Thyroid gland (tissue), 4 donors: ENCODE data around the gene PTAFR. TPM values are rescaled to one million over a fixed set of nuclear protein-coding genes. Genes with fewer than 3 reads are reported as not detected.

Source experiments
- DNase-seq, 2 donors: peaks; one replicate each; pipeline ENCODE4 v3.0.0-alpha.2; 2019
- H3K27ac ChIP-seq, 3 donors: fragments of 200-600 bp; sonication (generic); 1 replicate in 2 of 3; 2 replicates in 1 of 3; pipeline ENCODE4 v1.5.1; 2016 to 2019; ENCODE audit warnings: mild to moderate bottlenecking in 1 of 3, moderate library complexity in 1 of 3
- H3K27me3 ChIP-seq: fragments of 200-600 bp; sonication (generic); one replicate; pipeline ENCODE4 v1.5.1; 2019
- H3K36me3 ChIP-seq, 2 donors: fragments of 200-600 bp; sonication (generic); one replicate each; pipeline ENCODE4 v1.5.1; 2016 to 2019
- H3K4me1 ChIP-seq, 2 donors: fragments of 200-600 bp; sonication (generic); one replicate each; pipeline ENCODE4 v1.5.1; 2017 to 2019
- H3K4me3 ChIP-seq, 3 donors: fragments of 200-600 bp; sonication (generic); replicated peaks in 1 of 3; 1 replicate in 2 of 3; 2 replicates in 1 of 3; pipeline ENCODE4 v1.5.1; 2016; ENCODE audit warnings: mild to moderate bottlenecking in 1 of 3
- H3K9me3 ChIP-seq: fragments of 200-600 bp; sonication (generic); one replicate; pipeline ENCODE4 v1.5.1; 2017
- POLR2A ChIP-seq, 2 donors: fragments of 450-650 bp; IDR thresholded peaks; one replicate each; pipeline ENCODE4 v1.6.1; 2017; ENCODE audit warnings: antibody characterized with exemption in 2 of 2, mild to moderate bottlenecking in 2 of 2, moderate library complexity in 1 of 2
- WGBS, 2 donors: methylation state at CpG; one replicate each; pipeline ENCODE4 v1.1.5; 2017; 5-methylcytosine and 5-hydroxymethylcytosine counted together
- intact Hi-C: fragments of 100-400 bp; cut with DNase I; formaldehyde crosslinking; loops from one replicate; pipeline ENCODE4 v1.15.1; 2023
- total RNA-seq, 4 donors: library from RNA; depleted of rRNA; stranded (reverse); fragments of >200 nt; gene quantifications; one replicate each; pipeline ENCODE4 v1.2.3, GENCODE V29; 2016
- TF ChIP-seq, protein P1 (sequence below), 6 experiments: fragments of 200-600 bp in 3 of 6; fragments of 450-650 bp in 3 of 6; sonication (generic) in 3 of 6; IDR thresholded peaks; one replicate each; pipeline ENCODE4 v1.5.1; 2016 to 2019; ENCODE audit warnings: antibody characterized with exemption in 6 of 6, mild to moderate bottlenecking in 2 of 6, inconsistent platforms in 1 of 6, moderate library complexity in 1 of 6

The PTAFR gene
- total RNA-seq, 4 donors from 2014 or later: 1.4 to 2.0 (median 1.6) TPM

GRCh38 chr1:28119556-28119955 is 56.9 kb downstream of the PTAFR start:
- intact Hi-C loops: no loop called here
- Histone ChIP-seq H3K4me1 (peaks cover 17 to 18% of the 10 kb centered on the region in 2 donors), H3K27ac (no peak overlapping the region), H3K9me3 (no peaks in the 10 kb centered on the region), H3K4me3 (no peak overlapping the region), H3K36me3 (no peaks in the 10 kb centered on the region), H3K27me3 (no peaks in the 10 kb centered on the region)
- WGBS, 2 donors: 96 to 97% methylated on average over 8 of the region's 8 CpGs
- TF ChIP-seq POLR2A (IDR thresholded peaks at IDR 0.05): no peak
- TF ChIP-seq, protein P1, sequence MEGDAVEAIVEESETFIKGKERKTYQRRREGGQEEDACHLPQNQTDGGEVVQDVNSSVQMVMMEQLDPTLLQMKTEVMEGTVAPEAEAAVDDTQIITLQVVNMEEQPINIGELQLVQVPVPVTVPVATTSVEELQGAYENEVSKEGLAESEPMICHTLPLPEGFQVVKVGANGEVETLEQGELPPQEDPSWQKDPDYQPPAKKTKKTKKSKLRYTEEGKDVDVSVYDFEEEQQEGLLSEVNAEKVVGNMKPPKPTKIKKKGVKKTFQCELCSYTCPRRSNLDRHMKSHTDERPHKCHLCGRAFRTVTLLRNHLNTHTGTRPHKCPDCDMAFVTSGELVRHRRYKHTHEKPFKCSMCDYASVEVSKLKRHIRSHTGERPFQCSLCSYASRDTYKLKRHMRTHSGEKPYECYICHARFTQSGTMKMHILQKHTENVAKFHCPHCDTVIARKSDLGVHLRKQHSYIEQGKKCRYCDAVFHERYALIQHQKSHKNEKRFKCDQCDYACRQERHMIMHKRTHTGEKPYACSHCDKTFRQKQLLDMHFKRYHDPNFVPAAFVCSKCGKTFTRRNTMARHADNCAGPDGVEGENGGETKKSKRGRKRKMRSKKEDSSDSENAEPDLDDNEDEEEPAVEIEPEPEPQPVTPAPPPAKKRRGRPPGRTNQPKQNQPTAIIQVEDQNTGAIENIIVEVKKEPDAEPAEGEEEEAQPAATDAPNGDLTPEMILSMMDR (IDR thresholded peaks at IDR 0.05): no peak
- DNase-seq: no peak

DNA sequence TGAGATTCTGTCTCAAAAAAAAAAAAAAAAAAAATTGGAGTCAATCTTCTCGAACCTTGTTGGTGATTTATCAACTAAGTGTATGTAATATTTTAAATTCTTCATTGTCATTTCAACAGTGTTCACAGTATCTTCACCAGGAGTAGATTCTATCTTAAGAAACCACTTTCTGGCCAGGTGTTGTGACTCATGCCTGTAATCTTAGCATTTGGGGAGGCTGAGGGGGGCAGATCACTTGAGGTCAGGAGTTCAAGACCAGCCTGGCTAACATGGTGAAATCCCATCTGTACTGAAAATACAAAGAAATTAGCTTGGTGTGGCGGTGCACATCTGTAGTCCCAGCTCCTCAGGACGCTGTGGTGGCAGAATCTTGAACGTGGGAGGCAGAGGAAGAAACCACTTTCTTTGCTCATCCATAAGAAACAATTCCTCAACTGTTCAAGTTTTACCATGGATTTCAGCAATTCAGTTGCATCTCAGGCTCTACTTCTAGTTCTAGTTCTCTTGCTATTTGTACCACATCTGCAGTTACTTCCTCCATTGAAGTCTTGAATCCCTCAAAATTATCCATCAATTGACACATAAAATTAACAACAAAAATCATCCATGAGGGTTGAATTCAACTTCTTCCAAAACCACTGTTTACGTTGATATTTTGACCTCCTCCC is 57.7 kb downstream of the PTAFR start:
- H3K4me1 ChIP-seq: peaks cover 17 to 18% of the 10 kb centered on the region in 2 donors
- TF ChIP-seq POLR2A (IDR thresholded peaks at IDR 0.05): no peak
- TF ChIP-seq, protein P1 (IDR thresholded peaks at IDR 0.05): no peak
- no peak overlapping the region for H3K27ac ChIP-seq
- 85 to 95% methylated on average over 5 of the region's 5 CpGs for WGBS, 2 donors
- intact Hi-C loops: no loop called here
- no peaks in the 10 kb centered on the region for H3K36me3 ChIP-seq
- H3K27me3 ChIP-seq: no peaks in the 10 kb centered on the region
- H3K4me3 ChIP-seq: no peak overlapping the region
- no peak for DNase-seq
- H3K9me3 ChIP-seq: no peaks in the 10 kb centered on the region

DNA sequence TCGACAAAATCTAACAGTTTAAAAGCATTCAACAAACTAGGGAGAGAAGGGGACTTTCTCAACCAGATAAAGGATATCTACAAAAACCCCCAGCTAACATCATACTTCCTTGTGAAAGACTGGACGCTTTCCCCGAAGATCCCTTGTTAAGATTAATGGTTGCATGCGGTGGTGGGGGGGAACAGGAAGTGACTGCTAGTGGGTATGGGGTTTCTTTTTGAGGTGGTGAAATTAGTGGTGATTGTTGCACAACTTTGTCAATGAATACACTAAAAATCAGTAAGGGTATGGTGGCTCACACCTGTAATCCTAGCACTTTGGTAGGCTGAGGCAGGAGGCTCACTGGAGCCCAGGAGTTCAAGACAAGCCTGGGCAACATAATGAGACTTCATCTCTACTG is 61.2 kb downstream of the PTAFR start:
- Histone ChIP-seq H3K27me3 (no peaks in the 10 kb centered on the region), H3K36me3 (no peaks in the 10 kb centered on the region), H3K9me3 (no peaks in the 10 kb centered on the region), H3K27ac (no peak overlapping the region), H3K4me3 (no peak overlapping the region), H3K4me1 (no peaks in the 10 kb centered on the region)
- TF ChIP-seq, protein P1 (IDR thresholded peaks at IDR 0.05): no peak
- TF ChIP-seq POLR2A (IDR thresholded peaks at IDR 0.05): no peak
- intact Hi-C loops: no loop called here
- 70 to 75% methylated on average over 4 of the region's 4 CpGs for WGBS, 2 donors
- DNase-seq: no peak

GRCh38 chr1:28114844-28115243 is 61.6 kb downstream of the PTAFR start:
- whole genome bisulfite sequencing, 2 donors: 81 to 88% methylated on average over 2 of the region's 2 CpGs
- no peak overlapping the region for H3K27ac ChIP-seq

GRCh38 chr1:28113242-28113572 is 63.3 kb downstream of the PTAFR start:
- Histone ChIP-seq H3K27ac (no peak overlapping the region), H3K9me3 (no peaks in the 10 kb centered on the region), H3K27me3 (no peaks in the 10 kb centered on the region), H3K4me3 (no peak overlapping the region), H3K4me1 (no peaks in the 10 kb centered on the region), H3K36me3 (no peaks in the 10 kb centered on the region)
- no peak for TF ChIP-seq POLR2A (IDR thresholded peaks at IDR 0.05)
- TF ChIP-seq, protein P1 (IDR thresholded peaks at IDR 0.05): no peak
- intact Hi-C loops: no loop called here
- WGBS, 2 donors: 82 to 89% methylated on average over 3 of the region's 3 CpGs
- DNase-seq: no peak

More at GRCh38 chr1:28114844-28115243, 61.6 kb downstream of the PTAFR start:
- Histone ChIP-seq H3K27me3 (no peaks in the 10 kb centered on the region), H3K36me3 (no peaks in the 10 kb centered on the region), H3K4me3 (no peak overlapping the region), H3K9me3 (no peaks in the 10 kb centered on the region), H3K4me1 (no peaks in the 10 kb centered on the region)
- TF ChIP-seq, protein P1 (IDR thresholded peaks at IDR 0.05): no peak
- TF ChIP-seq POLR2A (IDR thresholded peaks at IDR 0.05): no peak
- intact Hi-C loops: no loop called here
- no peak for DNase-seq
